Esophagus muscularis mucosa (tissue), 4 donors: ENCODE data around the gene IFITM2. TPM values are rescaled to one million over a fixed set of nuclear protein-coding genes. Genes with fewer than 3 reads are reported as not detected.

ENCODE experiments used
- DNase-seq: peaks from one replicate; pipeline ENCODE4 v3.0.0-alpha.2; 2017; ENCODE audit errors: extremely low spot score
- H3K27ac ChIP-seq, 4 donors: fragments of 200-600 bp; sonication (generic); replicated peaks in 1 of 4; 1 replicate in 3 of 4; 2 replicates in 1 of 4; pipeline ENCODE4 v1.5.1; 2016 to 2019; ENCODE audit warnings: mild to moderate bottlenecking in 1 of 4
- H3K27me3 ChIP-seq, 4 donors: fragments of 200-600 bp; sonication (generic); one replicate each; pipeline versions ENCODE4 v1.5.1 to v1.6.0; 2016 to 2019
- H3K36me3 ChIP-seq, 4 donors: fragments of 200-600 bp; sonication (generic); one replicate each; pipeline ENCODE4 v1.5.1; 2016 to 2019
- H3K4me1 ChIP-seq, 4 donors: fragments of 200-600 bp; sonication (generic); one replicate each; pipeline ENCODE4 v1.5.1; 2016 to 2019
- H3K4me3 ChIP-seq, 4 donors: fragments of 200-600 bp; sonication (generic); 1 replicate in 2 of 4; 2 replicates in 2 of 4; pipeline ENCODE4 v1.5.1; 2016 to 2019; ENCODE audit warnings: mild to moderate bottlenecking in 4 of 4, moderate library complexity in 1 of 4
- H3K9me3 ChIP-seq, 4 donors: fragments of 200-600 bp; sonication (generic); 1 replicate in 3 of 4; 2 replicates in 1 of 4; pipeline ENCODE4 v1.5.1; 2016 to 2019
- CTCF ChIP-seq, 3 experiments: fragments of 200-600 bp in 2 of 3; fragments of 450-650 bp in 1 of 3; sonication (generic) in 2 of 3; IDR thresholded peaks; one replicate each; pipeline ENCODE4 v1.5.1; 2017 to 2019; ENCODE audit warnings: antibody characterized with exemption in 3 of 3, mild to moderate bottlenecking in 2 of 3, moderate library complexity in 1 of 3
- EP300 ChIP-seq: sonication (generic); formaldehyde crosslinking; IDR thresholded peaks from one replicate; pipeline ENCODE4 v1.6.1; 2017; ENCODE audit warnings: antibody characterized with exemption
- POLR2A ChIP-seq: fragments of 450-650 bp; IDR thresholded peaks from one replicate; pipeline ENCODE4 v1.6.1; 2017; ENCODE audit warnings: antibody characterized with exemption, moderate library complexity, mild to moderate bottlenecking, low read depth
- POLR2AphosphoS5 ChIP-seq, 2 donors: sonication (generic); formaldehyde crosslinking; IDR thresholded peaks; one replicate each; pipeline ENCODE4 v1.6.1; 2017; ENCODE audit warnings: antibody characterized with exemption in 2 of 2
- WGBS: methylation state at CpG from one replicate; pipeline ENCODE4 v1.1.5; 2018; 5-methylcytosine and 5-hydroxymethylcytosine counted together
- intact Hi-C: fragments of 100-400 bp; cut with DNase I; formaldehyde crosslinking; loops from one replicate; pipeline ENCODE4 v1.15.1; 2023
- total RNA-seq, 4 donors: library from RNA; depleted of rRNA; stranded (reverse); fragments of >200 nt; gene quantifications; one replicate each; pipeline versions ENCODE4 v1.1.0 to v1.2.1, GENCODE V29; 2016

The IFITM2 gene
- total RNA-seq, 4 donors from 2014 or later: 92.2 to 235 (median 194) TPM

- Histone ChIP-seq H3K9me3 (no peaks in the 10 kb centered on the region), H3K36me3 (no peaks in the 10 kb centered on the region), H3K27me3 (peaks cover 0 to 33% (median 0%) of the 10 kb centered on the region in 4 donors), H3K4me3 (no peak overlapping the region), H3K4me1 (peaks cover 0 to 10% (median 8%) of the 10 kb centered on the region in 4 donors), H3K27ac (no peak overlapping the region)
- TF ChIP-seq POLR2AphosphoS5 (IDR thresholded peaks at IDR 0.05): no peak
- no peak for TF ChIP-seq POLR2A
- TF ChIP-seq EP300: no peak
- no peak for TF ChIP-seq CTCF (IDR thresholded peaks at IDR 0.05)
- no peak for DNase-seq
- WGBS: 81% methylated on average over 5 of the region's 8 CpGs
- intact Hi-C loops: no loop called here
These were observed 36.3 kb upstream of the IFITM2 start for GRCh38 chr11:271319-271715.

- no peak overlapping the region for H3K27ac ChIP-seq
- no peak overlapping the region for H3K4me3 ChIP-seq
- peaks cover 0 to 10% (median 8%) of the 10 kb centered on the region in 4 donors for H3K4me1 ChIP-seq
- peaks cover 0 to 33% (median 0%) of the 10 kb centered on the region in 4 donors for H3K27me3 ChIP-seq
- no peaks in the 10 kb centered on the region for H3K9me3 ChIP-seq
- intact Hi-C loops: no loop called here
- no peaks in the 10 kb centered on the region for H3K36me3 ChIP-seq
- TF ChIP-seq EP300 (no peak), POLR2AphosphoS5 (IDR thresholded peaks at IDR 0.05) (no peak), POLR2A (no peak), CTCF (IDR thresholded peaks at IDR 0.05) (no peak)
- no peak for DNase-seq
- WGBS: 85% methylated on average over 15 of the region's 22 CpGs
These were observed 35.3 kb upstream of the IFITM2 start for GRCh38 chr11:272195-272930.

- intact Hi-C loops: no loop called here
- Histone ChIP-seq H3K27ac (no peak overlapping the region), H3K4me1 (peaks cover 0 to 9% (median 4%) of the 10 kb centered on the region in 4 donors), H3K36me3 (no peaks in the 10 kb centered on the region), H3K9me3 (no peaks in the 10 kb centered on the region), H3K4me3 (no peak overlapping the region), H3K27me3 (peaks cover 0 to 34% (median 0%) of the 10 kb centered on the region in 4 donors)
- DNase-seq: no peak
- 83% methylated on average over 6 of the region's 6 CpGs for WGBS
- TF ChIP-seq POLR2A: no peak
- no peak for TF ChIP-seq POLR2AphosphoS5 (IDR thresholded peaks at IDR 0.05)
- TF ChIP-seq CTCF (IDR thresholded peaks at IDR 0.05): no peak
- TF ChIP-seq EP300: no peak
These were observed 34.8 kb upstream of the IFITM2 start for GRCh38 chr11:272931-273198.

- no peak for TF ChIP-seq POLR2AphosphoS5 (IDR thresholded peaks at IDR 0.05)
- no peak for TF ChIP-seq POLR2A
- TF ChIP-seq CTCF (IDR thresholded peaks at IDR 0.05): no peak
- no peak for TF ChIP-seq EP300
- H3K27ac ChIP-seq: no peak overlapping the region
- no peaks in the 10 kb centered on the region for H3K9me3 ChIP-seq
- H3K36me3 ChIP-seq: no peaks in the 10 kb centered on the region
- H3K4me3 ChIP-seq: no peak overlapping the region
- intact Hi-C loops: no loop called here
- peaks cover 5 to 51% (median 30%) of the 10 kb centered on the region in 4 donors for H3K27me3 ChIP-seq
- H3K4me1 ChIP-seq: peaks cover 20 to 28% (median 26%) of the 10 kb centered on the region in 4 donors
- no peak for DNase-seq
These were observed 31.4 kb upstream of the IFITM2 start for GRCh38 chr11:276219-276618.
